ENCODE measurements around the gene SLAMF9. TPM values are rescaled to one million over a fixed set of nuclear protein-coding genes. Genes with fewer than 3 reads are reported as not detected.

Gene SLAMF9
- total RNA-seq, 1 experiment from 2014 or later: not detected

- Mint-ChIP-seq H3K36me3 (peaks cover 26% of the 10 kb centered on the region), H3K27me3 (ENCODE audit: low read depth) (no peaks in the 10 kb centered on the region), H3K9me3 (no peaks in the 10 kb centered on the region), H3K4me1 (peaks cover 30% of the 10 kb centered on the region), H3K27ac (no peak overlapping the region), H3K4me3 (no peak overlapping the region)
- TF ChIP-seq FOXP1 (CRISPR knock-in tag; IDR thresholded peaks at IDR 0.05; ENCODE audit: borderline replicate concordance): no peak
- no peak for TF ChIP-seq ZNF281 (CRISPR knock-in tag; IDR thresholded peaks at IDR 0.05)
- no peak for TF ChIP-seq E2F1 (CRISPR knock-in tag; IDR thresholded peaks at IDR 0.05)
- no peak for TF ChIP-seq ATF6 (CRISPR knock-in tag; IDR thresholded peaks at IDR 0.05)
- no peak for TF ChIP-seq NFYB (CRISPR knock-in tag; conservative IDR thresholded peaks at IDR 0.05; ENCODE audit: low read depth)
- TF ChIP-seq ZBTB43 (CRISPR knock-in tag; IDR thresholded peaks at IDR 0.05): no peak
- TF ChIP-seq TP53 (CRISPR knock-in tag; IDR thresholded peaks at IDR 0.05): no peak
- no peak for TF ChIP-seq MLX (CRISPR knock-in tag; IDR thresholded peaks at IDR 0.05)
- TF ChIP-seq SOX15 (CRISPR knock-in tag; IDR thresholded peaks at IDR 0.05): no peak
- no peak for TF ChIP-seq IRF2 (CRISPR knock-in tag; IDR thresholded peaks at IDR 0.05; ENCODE audit: borderline replicate concordance, low read depth)
- no peak for TF ChIP-seq TEAD4 (CRISPR knock-in tag; IDR thresholded peaks at IDR 0.05)
- TF ChIP-seq AR (CRISPR knock-in tag; IDR thresholded peaks at IDR 0.05): no peak
- TF ChIP-seq CREM (CRISPR knock-in tag; IDR thresholded peaks at IDR 0.05): no peak
- no peak for TF ChIP-seq HMGXB4 (CRISPR knock-in tag; IDR thresholded peaks at IDR 0.05)
- no peak for TF ChIP-seq ERG (CRISPR knock-in tag; IDR thresholded peaks at IDR 0.05)
- no peak for TF ChIP-seq SP1 (CRISPR knock-in tag; conservative IDR thresholded peaks at IDR 0.05)
- no peak for TF ChIP-seq CTCF (IDR thresholded peaks at IDR 0.05)
- no peak for TF ChIP-seq E2F5 (CRISPR knock-in tag; IDR thresholded peaks at IDR 0.05)
- TF ChIP-seq MXD4 (CRISPR knock-in tag; IDR thresholded peaks at IDR 0.05; ENCODE audit: borderline replicate concordance): no peak
- ChIA-PET CTCF (interaction anchor here (1.6 to 10.6 kb wide), 2 partner anchors 13 to 74 kb away, joined by 4 to 202 read pairs; no protein-coding TSS in a partner anchor), POLR2A (no interaction called here)
- no peak for DNase-seq (ENCODE audit: low spot score)
- ATAC-seq: no peak
These were observed 20.7 kb downstream of the SLAMF9 start for GRCh38 chr1:159933347-159933746.
